DLD1 (cell line): ENCODE results near the gene USP9Y.
"Not testable (repeated sequence)": the region's sequence is repeated elsewhere in the genome, so short reads cannot be mapped to it uniquely, and the experiment has no call there.

ENCODE experiments used
- in situ Hi-C: cut with HindIII; loops from 2 replicates; pipeline ENCODE4 v1.10.0; 2017; ENCODE audit warnings: low sequenced_read_pairs

Gene USP9Y

DNA sequence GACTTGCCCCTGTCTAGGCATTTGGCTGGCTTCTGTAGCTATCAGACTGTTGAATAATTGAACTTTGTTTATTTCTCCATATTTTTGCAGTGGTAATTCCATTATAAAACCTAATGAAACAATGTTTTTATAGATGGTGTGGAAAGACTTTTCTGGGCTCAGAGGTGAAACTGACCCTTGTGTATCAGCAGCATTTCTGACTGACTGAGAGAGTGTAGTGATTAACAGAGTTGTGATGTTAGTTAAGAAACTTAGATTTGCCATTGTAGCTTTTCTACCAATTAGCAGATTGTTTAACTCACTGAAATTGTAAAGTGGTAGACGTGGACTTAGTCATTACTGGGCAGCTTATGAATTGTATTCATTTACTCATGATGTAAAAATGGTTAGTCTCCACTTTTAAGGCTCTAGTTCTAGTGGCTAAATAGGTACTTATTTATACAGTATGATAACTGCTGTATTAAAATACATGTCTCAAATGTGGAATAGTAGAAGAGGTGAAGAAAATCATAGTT, at the start of gene USP9Y:
Gene USP9Y, plus strand, starts transcription at position 51 of the 515 bp plus-strand sequence. CDS start 8,217 bp downstream, outside the sequence.
- in situ Hi-C loops: no loop called here

DNA sequence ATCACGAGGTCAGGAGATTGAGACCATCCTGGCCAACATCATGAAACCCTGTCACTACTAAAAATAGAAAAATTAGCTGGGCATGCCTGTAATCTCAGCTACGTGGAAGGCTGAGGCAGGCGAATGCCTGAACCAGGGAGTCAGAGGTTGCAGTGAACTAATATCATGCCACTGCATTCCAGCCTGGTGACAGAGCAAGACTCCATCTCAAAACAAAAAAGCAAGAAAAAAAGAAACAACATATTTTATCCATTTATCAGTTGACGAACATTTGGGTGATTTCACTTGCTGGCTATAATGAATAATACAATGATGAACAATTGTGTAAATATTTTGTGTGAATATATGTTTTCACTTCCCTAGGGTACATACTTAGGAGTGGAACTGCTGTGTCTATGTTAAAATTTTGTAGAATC, 49.4 kb upstream of the USP9Y start:
- in situ Hi-C loops: no loop called here

DNA sequence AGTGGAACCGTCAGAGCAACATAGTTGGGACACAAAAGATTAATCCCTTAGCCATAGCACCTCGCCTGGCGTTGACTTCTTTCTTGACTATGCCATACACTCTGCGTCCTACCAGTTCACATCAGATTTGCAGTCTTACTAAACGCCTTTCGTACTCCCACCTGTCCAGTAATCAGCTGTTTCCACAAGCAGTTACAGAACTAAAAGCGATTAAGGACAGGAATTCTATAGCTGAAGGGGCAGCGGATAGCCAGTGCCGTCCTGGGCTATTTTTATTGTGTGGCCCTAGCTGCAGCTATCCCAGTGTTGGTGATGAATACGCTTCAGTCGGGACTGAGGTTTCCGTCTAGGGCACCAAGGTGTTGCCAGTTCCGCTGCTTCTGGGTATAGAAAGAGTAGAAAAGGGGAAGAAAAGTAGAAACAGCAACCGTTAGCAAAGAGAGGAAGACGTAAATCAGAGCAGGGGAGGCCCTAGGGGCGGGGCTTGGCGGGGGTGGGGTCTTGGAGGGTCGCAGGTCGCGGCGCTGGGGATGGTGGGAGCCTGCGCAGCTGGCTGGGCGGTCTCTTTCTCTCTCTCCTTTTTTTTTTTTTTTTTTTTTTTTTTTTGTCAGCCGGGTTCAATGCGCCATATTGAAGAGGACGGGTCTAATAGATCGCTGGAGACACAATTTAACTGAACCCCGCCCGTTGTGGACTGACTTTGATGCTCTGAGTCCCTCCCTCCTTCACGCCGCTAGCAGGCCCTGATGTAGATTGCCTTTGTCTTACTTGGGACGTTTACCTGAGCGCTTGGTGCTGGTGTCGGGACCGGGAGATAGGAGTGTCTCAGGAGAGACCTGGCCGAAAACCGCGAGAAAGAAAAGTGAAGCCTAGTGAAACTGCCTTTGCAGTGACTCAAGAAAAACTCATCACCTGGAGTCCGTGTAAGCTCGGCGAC, 39.0 kb upstream of the USP9Y start:
- in situ Hi-C loops: no loop called here

DNA sequence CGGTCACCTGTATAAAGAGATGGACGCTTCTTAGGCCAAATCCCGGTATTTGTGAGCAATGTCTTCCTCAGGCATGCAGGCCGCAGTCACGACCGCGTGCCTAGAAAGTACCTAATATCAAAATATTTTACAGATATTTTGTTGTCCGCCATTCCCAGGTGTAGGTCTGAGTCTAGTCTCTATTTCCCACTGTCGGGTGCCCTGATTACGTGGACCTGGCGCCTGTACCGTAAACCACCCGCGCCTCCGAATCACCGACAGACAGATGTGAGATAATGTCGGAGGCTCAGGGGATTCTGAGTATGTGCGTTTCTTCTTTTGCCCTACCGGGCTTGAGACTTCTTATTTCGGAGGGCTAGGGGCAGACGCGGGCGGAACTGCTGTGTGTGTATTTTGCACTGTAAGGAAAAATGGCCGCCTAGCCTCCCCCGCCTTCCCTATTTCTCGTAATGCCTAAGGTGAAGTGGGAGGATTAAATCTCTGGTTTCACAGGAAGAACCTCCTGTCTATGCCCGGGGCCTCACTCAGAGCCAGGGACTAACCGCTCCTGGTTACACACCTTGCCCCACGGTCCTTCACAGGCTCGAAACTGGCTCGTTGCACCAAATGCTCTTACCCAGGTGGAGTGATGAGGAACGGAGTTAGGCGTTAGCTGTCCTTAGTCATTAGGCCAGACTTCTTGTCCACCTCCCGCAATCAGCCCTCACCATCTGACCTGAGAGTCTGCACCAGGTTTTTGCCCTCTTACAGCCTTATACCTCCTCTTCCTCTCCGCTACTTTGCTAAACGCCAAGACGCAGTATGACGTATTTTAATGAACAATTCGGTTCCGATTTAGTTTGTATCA, 38.1 kb upstream of the USP9Y start:
- in situ Hi-C loops: no loop called here

GRCh38 chrY:12663845-12664244, 37.2 kb upstream of the USP9Y start:
- in situ Hi-C loops: not testable (repeated sequence)

DNA sequence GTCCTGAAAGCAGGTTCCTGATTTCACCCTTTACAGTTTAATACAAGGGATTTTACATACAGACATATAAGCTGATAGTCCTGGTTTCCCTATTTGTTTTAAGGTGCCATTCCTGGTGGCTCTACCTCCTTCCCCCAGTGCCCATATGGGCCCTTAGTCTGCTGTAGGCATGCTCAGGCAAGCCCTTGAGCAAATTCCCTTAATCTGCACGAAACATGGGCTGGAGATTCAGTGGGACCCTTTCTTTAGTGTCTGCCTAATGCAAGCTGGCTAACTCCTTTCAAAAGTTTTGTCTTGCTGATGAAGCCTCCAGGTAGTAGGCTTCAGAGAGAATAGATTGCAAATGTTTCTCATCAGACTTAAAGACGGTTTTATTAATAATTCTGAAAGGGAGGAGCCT, 22.9 kb upstream of the USP9Y start:
- in situ Hi-C loops: no loop called here

DNA sequence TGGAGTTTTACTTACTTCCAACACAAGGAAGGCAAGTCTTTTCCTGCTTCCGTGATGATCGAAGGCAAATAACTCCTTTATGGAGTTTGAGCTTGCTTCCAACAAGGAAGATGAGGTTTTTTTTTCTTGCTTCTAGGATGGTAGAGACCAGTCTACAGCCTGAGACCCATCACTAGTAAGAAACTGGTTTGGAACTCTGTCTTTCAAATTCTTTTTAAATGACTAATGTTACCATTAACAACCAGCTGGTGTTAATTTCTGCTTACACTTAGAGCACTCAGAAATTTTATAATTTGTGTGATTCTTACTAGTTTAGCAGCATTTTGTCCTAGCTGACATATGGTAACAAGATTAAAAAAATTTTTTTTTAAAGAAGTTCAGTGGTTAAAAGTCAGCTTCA, 19.5 kb upstream of the USP9Y start:
- in situ Hi-C loops: no loop called here

DNA sequence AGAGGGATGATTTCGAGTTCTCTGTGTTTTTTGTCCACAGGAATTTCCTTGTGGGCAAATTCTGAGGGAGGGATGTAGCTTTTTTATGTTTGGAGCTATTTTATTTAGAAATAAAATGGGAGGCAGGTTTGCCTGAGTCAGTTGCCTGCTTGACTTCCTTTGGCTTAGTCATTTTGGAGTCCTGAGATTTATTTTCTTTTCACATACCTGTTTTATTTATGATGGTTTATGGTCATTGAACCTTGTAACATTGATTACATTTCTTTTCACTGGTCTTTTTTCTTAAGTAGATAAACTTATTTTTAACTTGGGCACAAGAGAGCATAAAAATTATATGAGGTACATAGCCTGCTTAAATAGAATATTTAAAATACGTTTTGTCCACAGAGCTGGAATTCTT, 12.7 kb upstream of the USP9Y start:
- in situ Hi-C loops: no loop called here

- in situ Hi-C loops: no loop called here
These were observed 944 bp upstream of the USP9Y start for GRCh38 chrY:12700087-12700486.

- in situ Hi-C loops: no loop called here
These were observed 1.1 kb downstream of the USP9Y start for GRCh38 chrY:12702174-12702573.

- in situ Hi-C loops: no loop called here
These were observed 9.4 kb downstream of the USP9Y start for GRCh38 chrY:12710460-12710859.

DNA sequence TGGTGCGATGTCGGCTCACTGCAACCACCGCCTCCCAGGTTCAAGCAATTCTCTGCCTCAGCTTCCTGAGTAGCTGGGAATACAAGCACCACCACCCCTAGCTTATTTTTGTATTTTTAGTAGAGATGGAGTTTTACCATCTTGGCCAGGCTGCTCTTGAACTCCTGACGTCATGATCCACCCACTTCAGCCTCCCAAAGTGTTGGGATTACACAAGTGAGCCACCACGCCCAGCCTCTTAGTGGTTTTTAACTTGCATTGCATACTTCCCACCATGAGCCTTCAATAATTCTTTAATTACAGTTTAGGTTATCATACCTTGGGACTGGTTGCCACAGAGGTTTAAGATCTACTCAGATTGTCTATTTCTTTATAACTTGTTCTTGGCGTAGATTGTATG, 14.3 kb downstream of the USP9Y start:
- in situ Hi-C loops: no loop called here

GRCh38 chrY:12729746-12730145, 28.7 kb downstream of the USP9Y start:
- in situ Hi-C loops: no loop called here

DNA sequence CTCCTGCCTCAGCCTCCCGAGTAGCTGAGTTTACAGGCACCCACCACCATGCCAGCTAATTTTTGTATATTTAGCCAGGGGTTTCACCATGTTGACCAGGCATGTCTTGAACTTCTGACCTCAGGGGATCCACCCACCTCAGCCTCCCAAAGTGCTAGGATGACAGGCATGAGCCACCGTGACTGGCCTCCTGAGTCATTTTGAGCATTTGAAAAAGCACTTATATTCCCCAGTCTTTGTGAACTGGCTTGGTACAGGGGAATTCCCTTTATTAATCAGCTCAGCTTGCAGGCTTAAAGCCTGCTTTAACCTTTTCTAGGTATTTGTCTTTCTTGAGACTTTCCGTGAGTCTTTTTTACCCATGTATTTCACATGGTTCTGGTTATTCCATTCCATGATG, 32.6 kb downstream of the USP9Y start:
- in situ Hi-C loops: no loop called here

GRCh38 chrY:12734051-12734450, 33.0 kb downstream of the USP9Y start:
- in situ Hi-C loops: no loop called here

DNA sequence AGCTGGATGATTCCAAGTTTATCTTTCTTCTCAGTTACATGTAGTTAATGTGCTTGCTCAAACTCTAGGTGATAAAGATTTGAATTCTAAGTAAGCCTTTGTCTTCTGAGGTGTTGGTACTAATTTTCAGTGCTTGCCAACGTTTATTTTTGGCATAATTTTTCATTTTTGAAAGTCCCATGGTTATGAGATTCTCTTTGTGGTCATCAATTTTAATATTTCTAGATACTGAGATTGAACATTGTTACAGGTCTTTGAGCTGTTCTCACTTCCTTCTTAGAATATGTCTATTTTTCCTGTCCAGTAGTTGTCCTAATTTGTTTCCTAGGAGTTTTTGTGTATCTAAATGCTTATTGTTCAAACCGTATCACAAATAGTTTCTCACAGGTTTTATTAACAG, 40.4 kb downstream of the USP9Y start:
- in situ Hi-C loops: no loop called here

DNA sequence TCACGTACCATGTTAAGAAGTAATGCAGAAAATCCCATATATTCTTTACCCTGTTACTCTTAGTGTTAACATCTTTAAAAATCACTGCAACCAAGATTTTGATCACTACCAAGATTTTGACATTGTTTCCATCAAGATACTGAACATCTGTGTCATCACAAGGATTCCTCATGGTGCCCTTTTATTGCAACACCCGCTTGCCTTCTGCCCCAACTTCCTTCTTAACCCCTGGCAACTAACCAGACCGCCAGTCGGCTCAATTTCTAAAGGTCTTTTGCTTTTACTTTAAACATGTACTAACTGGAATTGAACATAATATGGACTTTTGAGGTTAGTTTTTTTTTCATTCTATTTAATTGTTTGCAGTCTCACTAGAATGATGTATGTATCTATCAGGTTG, 41.7 kb downstream of the USP9Y start:
- in situ Hi-C loops: no loop called here

DNA sequence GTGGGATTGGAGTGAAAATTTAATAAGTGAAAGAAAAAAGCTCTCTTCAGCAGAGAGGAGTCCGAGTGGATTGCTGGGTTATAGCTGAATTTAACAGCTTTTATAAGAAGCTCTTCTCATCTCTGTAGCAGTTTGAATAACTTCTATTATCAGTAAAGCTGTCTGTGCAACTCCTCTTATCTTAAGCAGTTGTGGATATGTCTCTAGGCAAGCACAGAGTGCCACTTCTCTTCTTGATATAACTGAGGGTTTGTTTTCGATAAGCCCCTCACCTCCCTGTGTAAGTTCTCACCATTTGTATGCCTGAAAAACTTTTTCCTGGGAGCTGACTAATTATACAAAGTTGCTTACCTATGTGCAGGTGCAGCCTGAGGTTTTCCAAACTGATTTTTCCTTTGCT, 43.1 kb downstream of the USP9Y start:
- in situ Hi-C loops: no loop called here

GRCh38 chrY:12749293-12749692, 48.3 kb downstream of the USP9Y start:
- in situ Hi-C loops: no loop called here

DNA sequence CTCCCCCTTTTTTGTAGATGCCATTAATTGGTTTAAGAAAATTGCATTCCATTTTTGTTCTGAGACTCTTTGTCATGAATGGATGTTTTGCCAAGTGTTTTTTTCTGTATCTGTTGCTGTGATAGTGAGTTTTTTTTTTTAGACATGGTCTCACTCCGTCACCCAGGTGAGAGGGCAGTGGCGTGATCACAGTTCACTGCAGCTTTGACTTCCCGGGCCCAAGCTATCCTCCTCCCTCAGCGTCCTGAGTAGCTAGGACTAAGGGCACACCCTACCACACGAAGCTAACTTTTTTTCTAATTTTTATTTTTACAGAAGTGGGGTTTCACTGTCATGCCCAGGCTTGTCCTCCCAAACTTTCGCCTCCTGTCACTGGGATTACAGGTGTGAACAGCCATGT, 51.8 kb downstream of the USP9Y start:
- in situ Hi-C loops: no loop called here

DNA sequence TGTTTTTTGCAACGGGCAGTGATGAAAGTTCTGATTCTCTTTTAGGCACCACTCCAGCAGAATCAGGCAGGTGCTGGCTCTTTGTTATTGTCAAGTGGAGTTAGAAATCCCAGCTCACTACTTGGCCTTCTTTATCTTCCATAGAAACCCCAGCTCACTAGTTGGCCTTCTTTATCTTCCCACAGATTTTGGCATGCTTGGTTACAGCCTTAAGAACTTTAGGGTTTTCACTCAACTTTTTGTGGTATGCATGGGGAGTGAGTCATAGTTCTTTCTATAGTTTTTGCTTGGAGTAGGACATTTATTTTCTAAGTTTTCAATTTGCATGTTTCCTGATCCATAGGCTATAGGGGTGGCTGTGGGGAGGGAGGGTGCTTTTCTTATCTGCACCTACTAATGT, 55.0 kb downstream of the USP9Y start:
- in situ Hi-C loops: no loop called here

- in situ Hi-C loops: no loop called here
These were observed 64.9 kb downstream of the USP9Y start for GRCh38 chrY:12765976-12766375.
